Measurements from ENCODE around the gene SYNPO.

SYNPO gene

DNA sequence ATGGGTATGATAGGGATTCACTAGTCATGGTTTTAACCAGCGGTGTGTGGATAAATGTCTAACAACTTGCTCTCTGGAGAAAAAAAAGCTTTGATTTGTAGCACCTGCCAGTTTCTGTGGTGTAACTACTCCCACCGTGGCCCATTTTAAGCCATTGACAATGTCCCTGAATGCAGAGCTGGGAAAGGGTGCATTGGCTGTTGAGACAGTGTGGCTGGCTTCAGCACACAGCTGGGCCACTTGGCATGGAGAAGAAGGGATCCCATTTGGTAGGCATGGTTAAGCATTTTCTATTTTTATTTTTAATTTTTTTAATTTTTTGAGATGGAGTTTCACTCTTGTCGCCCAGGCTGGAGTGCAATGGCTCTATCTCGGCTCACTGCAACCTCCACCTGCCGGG lies 31.5 kb upstream of the SYNPO start:
- DNase-seq (ENCODE audit: low read depth), result no peak

DNA sequence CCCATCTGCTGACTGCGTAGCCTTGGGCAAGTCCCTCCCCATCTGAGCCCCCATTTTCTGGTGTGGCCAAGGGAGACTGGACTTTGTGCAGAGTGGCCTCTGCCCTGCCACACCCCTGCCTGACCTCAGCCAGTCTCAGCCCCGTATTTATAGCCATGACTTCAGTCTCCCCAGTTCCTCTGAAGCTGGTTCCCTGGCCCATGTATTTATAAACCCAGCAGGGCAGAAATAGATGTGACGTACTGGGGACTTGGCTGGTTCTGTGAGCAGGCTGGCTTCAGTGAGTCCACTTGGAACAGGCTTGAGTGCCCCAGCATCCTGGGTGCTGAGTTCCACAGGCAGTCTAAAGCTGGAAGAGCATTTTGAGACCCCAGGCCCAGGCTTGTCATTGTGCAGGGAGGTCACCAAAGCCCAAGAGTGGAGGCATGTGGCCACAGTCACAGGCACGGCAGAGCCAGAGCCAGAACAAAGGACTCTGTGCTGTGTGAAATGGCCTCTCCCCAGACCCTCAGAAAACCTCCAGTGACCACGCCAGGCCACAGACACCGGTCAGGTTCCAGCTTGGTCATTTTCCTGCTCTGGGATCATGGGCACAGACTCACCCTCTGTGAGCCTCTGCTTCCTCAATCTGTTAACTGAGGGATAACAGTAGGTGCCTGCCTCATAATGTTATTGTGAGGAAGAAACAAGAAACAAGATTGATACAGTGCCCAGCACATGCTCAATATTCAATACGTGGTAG lies 30.4 kb upstream of the SYNPO start:
- DNase-seq (ENCODE audit: low read depth), result no peak

DNA sequence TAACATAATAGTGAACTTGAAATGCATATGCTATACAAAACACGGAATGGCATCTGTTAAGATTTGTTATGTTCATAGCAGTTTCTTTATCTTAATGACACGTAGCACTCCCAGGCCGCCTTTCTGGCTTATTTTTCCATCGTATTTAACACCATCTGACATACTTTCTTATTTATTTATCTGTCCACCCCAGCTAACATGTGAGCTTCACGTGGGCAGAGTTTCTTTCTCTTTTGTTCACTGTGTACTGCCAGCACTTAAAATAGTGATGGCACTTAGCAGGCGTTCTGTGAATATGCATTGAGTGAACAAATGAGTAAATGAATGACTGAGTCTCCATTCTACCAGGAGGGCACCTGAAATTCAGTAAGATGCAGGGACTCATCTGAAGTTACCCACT lies 29.4 kb upstream of the SYNPO start:
- no peak for DNase-seq (ENCODE audit: low read depth)

DNA sequence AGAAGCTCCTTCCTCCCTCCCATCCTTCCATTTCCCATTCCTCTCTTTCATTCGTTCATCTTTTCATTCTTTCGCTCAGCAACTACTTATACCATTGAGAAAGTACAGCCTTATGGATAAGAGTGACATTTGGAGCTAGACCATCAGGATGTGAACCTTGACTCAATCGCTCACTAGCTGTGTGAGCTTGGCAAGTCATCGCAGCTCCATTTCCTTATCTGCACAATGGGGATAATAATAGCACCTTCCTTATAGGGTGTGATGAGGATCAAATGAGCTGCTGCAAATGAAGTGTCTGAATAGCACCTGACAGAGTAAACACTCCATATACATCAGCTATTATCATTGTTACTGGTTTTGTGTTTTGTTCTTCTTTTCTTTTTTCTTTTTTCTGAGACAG lies 28.1 kb upstream of the SYNPO start:
- no peak for DNase-seq (ENCODE audit: low read depth)

DNA sequence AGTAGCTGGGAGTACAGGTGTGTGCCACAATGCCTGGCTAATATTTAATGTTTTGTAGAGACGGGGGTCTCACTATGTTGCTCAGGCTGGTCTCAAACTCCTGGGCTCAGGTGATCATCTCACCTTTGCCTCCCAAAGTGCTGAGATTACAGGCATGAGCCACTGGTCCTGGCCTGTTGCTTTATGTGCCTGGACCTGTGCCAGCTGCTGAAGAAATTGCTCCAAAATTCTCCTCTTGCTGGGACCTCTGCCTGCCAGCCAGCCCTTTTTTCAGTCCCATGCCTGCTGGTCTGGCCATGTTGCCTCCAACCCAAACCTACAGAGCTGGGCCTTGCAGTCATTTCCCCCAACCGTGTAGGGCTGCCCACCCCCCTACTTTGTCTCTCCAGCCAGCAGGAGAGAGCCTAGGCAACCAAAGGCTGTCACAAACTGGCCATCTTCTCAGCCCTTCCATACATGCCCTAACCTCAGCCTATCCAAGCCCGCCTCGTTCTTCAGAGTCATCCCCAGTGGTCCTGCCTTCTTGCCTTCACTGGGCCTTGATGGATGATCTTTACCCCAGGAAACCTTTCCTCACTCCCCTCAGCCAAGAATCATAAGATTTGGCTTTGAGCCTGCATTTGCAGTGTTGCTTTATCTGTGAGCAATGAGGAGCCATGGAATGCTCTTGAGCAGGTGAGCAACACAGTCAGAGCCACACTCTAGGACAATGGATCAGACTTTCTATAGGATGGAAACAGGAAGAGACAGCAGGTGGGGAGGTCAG lies 27.4 kb upstream of the SYNPO start:
- no peak for DNase-seq (ENCODE audit: low read depth)

DNA sequence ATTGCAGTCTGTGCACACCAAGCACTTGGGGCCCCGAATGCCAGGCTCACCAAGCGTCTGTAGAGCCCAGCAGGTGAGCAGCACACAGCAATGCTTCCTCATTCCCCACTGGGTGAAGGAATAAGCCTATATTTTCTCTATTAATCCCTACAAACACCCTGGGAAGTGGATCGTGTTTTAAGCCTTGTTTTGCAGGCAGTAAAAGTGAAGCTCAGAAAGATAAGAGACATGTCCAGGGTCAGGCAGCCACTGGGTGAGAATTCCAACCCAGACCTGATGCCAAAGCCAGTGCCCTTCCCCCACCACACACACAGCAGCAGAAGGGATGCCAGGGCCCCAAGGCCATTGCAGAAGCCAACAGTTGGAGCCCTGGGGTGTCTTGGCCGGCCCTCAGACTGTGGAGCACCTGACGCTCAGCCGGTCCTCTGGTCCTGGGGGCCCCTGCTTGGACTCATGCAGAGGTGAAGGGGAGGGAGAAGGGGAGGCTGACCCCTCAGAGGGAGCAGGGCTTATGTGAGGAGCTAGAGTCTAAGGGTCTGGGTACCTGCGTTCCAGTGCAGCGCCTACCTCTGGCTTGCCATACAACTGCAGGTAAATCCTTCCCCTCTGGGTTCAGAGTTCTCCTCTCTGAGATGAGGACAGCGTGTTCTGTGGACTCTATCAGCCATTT lies 26.3 kb upstream of the SYNPO start:
- no peak for DNase-seq (ENCODE audit: low read depth)

DNA sequence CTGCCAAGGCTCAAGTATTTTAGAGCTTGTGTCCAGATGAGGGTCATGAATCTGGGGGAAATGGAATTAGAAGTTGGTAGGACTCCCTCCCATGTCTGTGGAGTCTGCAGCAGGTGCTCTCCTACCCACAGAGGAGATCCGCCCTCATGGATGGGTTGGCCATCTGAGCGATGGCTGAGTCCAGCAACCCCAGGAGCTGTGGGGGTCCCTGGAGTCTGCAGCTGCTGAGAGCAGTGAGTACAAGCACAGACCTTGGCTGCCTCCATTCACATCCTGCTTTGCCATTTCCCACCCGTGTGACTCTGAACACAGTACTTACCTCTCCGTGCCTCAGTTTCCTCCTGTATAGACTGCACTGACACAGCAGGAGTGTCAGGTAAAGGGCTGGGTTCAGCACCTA lies 25.8 kb upstream of the SYNPO start:
- DNase-seq (ENCODE audit: low read depth), result no peak

DNA sequence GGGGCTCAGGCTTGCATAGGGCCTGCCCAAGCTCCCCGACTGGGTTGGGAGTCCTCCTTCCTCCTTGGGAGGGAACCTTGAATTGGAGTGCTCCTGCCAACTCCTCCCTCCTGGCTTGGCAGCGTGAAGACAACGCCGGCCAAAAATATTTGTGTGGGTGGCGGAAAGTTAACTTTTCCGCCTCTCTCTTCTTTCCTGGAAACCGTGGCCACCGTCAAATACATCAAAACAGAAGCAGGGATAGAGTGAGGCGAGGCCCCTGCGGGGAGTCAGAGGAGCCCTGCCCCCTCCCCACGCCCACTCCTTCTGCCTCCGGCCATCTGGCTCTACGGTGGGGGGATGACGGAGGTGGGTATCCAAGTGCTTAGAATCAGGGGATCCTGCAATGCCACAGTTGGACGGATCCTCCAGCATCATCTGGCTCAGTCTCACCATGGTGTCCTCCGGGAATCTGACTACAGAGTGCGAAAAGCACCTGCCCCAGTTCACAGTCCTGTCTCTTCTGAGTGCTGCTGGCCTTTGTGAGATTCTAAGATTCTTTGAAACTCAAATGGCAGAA lies 25.2 kb upstream of the SYNPO start:
- DNase-seq (ENCODE audit: low read depth), result no peak

DNA sequence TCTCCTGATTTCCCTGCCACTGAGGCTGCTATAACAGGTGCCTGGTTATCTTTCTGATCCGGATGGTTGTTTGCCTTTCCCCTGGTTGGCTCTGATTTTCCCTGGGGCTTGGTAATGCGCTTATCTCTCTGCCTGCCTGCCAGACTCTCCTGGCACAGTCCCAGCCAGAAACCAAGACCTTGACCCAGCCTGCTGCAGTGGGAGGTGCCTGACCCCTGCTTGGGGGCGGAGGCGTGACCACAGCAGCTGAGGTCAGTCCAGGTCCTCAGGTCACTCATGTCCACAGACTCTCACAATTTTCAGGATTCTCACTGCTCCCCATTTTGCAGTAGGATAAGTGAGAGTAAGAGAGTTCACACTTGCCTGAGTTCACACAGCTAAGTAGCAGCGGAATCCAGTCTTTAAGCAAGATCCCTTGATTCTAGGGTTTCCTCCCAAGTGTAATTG lies 24.4 kb upstream of the SYNPO start:
- DNase-seq (ENCODE audit: low read depth), result no peak

DNA sequence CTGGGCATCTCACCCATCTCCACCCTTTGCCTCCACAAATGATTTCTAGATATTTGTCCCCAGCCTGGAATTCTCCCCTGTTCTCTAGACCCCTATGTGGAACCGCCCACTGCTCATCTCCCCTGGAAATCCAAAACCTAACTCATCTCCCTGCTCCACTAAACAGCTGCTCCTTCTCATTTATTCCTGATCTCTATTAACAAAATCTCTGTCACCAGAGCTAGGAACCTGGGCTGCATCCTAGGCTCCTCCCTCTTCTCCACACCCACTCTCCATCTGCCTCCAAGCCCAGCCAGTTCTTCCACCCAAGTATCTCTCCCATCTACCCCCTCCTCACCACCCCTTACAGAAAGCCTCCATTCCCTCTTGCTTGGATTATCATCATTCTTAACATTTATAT lies 24.0 kb upstream of the SYNPO start:
- no peak for DNase-seq (ENCODE audit: low read depth)

DNA sequence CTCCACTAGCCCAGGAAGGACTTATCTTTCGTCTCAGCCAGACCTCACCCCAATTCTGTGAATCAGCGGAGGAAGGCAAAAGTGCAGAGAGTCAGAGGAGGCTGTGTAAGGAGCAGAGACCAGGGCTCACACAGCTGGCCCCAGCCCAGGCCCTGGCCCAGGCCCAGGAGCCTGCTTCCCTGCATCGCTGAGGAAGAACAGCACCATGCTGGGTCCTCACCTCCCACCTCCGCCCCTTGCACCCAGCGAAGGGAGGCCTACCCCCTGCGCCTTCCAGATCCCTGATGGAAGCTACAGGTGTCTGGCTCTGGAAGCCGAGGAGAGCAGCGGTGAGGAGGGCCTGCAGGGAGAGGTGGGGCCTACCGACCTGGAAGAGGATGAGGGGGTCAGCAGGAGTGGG lies 22.3 kb upstream of the SYNPO start:
- no peak for DNase-seq (ENCODE audit: low read depth)

DNA sequence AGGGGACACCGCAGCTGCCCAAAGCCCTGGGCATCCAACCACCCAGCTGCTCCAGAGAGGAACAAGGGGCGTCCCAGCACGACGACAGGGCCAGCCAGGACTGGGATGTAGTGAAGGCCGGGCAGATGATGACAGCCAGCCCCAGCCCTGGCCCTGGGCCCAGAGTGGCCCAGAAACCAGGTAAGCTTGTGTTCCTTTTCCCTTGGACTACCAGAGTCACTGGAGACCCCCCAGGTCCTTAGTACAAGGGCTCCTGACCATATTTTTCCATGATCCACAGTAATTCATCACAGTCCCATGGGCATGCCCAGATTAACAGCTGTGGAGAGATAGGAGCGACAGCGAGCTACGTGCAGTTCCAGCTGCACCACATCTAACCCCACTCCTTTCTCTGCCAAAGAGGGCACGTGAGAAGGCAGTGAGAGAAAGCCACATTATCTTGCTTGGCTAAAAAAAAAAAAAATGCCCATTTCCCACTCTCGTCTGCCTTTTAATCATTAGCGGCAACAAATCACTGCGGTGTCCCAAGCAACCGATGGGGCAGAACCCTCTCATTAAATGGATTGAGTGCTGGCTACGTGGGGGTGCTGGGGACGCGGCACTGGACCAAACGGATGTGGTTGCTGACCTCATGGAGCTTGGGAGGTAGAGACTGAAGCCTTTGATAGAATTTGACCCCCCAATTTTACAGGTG lies 21.7 kb upstream of the SYNPO start:
- no peak for DNase-seq (ENCODE audit: low read depth)

DNA sequence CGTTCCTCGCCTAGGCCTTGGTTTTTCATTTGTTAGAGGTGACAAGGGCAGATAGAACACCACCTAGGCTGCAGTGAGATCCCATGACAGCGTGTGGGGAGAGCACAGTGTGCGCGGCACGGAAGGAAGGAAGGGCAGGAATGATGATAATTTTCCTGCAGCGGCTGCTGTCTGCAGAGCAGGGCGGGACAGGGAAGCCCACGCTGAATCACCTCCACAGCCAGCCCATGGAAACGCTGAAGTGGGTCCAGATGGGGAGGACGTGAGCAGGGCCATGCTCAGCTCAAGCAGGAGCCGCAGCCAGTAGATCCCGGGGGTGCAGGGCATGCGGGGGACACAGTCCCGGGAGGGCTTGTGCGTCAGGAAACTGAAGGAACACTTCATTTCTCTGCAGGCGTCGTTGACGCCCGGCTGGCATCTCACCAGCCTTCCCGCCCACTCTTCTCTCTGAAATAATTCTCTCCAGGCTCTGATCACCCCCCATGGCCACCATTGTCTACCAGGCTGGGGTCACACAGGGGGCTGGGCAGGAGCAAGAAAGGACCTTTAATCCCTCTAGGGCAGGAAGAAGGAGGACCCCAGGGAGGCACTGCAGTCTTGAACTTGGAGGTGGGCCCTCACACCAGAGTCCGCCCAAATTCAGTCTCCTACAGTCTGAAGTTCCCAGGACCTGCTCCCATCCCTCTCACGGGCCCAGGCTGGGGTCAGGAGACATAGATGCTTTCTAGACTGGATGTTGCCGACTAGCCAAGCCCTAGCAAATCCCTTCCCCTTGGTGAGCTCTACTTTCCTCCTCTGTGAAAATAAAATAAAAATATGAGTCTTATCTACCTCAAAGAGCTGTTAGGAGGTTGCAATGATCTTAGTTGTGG lies 20.9 kb upstream of the SYNPO start:
- DNase-seq (ENCODE audit: low read depth), result no peak

DNA sequence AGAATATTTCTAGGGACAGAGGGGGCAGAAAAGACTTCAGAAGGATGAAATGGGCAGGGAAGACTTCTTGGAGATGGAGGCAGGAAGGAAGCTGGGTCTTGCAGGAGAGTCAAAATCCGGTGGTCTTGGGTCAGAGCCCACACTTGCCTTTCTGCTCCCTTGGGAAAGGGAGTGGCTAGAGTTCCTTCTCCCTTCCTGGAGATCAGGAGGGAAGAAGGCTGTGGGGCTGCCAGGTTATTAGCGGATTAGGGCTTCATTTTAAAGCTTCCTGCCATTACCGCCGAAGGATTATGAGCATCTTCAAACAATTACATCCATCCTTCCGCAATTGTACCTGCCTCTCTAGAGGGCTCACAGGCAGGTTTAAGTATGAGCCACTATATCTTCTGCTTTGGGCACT lies 19.2 kb upstream of the SYNPO start:
- DNase-seq (ENCODE audit: low read depth), result no peak

DNA sequence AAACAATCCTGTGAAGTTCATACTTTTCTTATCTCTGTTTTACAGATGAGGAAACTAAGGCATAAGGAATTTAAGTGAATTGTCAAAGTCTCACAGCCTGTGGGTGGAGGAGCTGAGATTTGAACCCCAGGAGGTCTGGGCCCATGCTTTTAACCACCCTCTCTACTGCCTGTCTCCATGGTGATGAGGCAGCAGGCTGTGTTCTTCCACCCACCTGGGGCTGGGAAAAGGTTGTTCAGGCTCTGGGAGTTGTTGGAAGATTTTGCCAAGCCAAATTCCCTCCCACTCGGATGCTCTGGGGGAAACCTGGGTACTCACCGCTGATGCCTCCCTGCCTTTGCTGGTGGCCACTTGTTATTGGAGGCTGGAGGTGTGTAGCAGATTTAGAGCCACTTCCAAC lies 18.3 kb upstream of the SYNPO start:
- no peak for DNase-seq (ENCODE audit: low read depth)

DNA sequence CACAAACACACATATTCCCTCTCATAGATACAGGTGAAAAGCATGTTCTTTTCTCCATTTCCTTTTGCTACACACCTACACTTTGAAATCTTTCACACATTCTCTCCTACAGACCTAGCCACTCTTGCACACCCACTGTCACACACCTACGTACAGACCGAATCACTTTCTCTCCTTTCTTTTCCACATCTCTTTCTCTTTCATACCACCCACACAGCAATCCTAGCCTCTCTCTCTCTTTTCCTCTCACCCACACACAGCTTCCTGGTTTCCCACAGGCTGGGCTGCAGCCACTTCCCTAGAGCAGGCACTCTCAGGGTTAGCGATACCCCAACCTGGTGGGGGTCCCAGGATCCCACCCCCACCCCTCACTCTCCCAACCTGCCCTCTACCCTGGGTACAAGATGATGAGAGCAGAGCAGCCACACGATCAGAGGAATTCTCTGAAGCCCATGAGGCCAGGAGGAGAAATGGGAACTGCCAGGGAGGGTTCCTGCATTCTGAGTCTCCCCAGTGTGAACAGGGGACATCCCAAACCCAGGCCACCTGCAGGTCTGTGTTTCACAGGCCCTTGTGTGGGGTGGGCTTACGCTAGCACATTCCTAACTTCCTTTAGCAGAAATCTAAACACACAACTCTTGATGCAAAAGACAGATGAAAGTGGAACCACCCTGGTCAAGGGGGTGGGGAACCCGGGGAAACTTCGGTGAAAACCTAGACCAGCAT lies 17.1 kb upstream of the SYNPO start:
- no peak for DNase-seq (ENCODE audit: low read depth)

DNA sequence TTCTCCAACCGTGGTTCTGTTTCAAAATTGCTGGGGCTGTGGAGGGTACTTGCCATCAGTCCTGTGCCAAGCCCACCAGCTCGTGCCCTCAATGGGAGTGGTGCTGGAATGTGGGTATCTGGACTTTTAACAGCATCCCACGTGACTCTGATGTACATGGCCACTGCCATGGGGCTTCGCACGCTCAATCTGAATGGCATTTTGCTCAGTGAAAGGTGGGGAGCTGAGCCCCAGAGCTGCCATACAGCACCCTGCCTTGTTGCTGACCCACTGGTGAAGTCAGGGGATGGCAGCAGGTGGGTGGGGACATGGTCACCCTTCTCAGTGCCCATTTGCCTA lies 16.6 kb upstream of the SYNPO start:
- DNase-seq (ENCODE audit: low read depth), result no peak

DNA sequence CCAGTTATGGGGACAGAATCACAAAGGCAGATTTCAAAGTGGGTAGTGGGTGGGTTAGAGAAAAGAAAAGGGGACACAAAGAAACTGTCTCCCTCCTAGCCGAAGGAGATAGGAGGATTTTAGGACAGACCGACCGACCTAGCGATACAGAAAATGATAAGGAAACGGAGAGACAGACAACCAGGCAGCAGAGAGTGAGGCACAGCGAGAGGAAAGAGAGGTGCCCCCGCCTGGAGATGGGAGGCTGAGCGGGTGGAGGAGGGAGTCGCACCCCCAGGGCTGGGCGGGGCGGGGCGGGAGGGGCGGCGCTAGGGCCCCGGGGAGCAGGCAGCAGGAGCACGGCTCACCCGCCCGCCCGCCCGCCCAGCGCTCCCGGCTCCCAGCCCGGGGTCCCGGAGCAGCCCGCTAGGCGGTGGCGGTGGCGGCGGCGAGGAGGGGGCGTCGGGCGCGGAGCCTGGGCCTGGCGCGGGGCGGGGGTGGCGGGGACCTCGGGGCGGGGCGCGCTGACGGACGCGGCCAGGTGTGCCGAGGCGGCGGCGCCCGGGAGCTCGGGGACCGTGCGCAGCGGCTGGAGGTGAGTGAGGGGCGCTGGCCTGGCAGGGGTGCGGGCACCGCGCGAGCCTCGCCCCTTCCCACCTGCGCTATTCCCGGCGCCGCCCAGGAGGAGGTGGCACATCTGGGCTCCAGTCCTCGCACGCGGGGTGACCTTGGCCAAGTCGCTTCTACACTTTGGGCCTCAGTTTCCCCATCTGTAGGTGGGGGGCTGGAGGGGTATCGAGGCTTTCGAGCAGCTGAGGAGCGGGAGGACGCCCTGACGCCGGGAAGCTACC lies 15.9 kb upstream of the SYNPO start:
- DNase-seq (ENCODE audit: low read depth), result no peak

DNA sequence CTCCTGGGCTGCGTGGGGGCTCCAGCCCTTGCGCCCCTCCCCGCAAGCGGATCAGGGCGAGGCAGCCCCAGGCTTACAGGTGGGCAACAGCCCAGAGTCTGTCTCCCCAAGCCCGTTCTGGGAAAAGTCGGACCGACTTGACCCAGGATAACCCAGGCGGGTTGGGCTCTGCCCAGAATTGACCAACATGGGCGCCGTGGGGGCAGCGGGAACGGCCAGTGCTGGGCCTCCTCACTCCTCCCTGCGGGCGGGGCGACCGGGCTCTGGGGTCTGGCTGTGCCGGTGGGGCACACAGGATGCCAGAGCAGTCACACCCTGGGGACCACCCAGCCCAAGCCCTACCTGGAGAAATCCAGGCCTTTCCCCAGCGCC lies 15.3 kb upstream of the SYNPO start:
- no peak for DNase-seq (ENCODE audit: low read depth)
